ENCODE data around the gene OPA3.

The OPA3 gene

GRCh38 chr19:45598267-45599001 is 13.8 kb upstream of the OPA3 start:
- no peak for DNase-seq (ENCODE audit: low read depth)

- no peak for DNase-seq (ENCODE audit: low read depth)
Measured at GRCh38 chr19:45597425-45598111, 13.0 kb upstream of the OPA3 start.

- no peak for DNase-seq (ENCODE audit: low read depth)
Measured at GRCh38 chr19:45595814-45596213, 11.2 kb upstream of the OPA3 start.

GRCh38 chr19:45593520-45593919 is 8.9 kb upstream of the OPA3 start:
- DNase-seq (ENCODE audit: low read depth) = no peak

- no peak for DNase-seq (ENCODE audit: low read depth)
Measured at GRCh38 chr19:45592366-45592765, 7.8 kb upstream of the OPA3 start.

- DNase-seq (ENCODE audit: low read depth) = no peak
Measured at GRCh38 chr19:45591638-45592005, 7.0 kb upstream of the OPA3 start.

- no peak for DNase-seq (ENCODE audit: low read depth)
Measured at GRCh38 chr19:45591004-45591637, 6.5 kb upstream of the OPA3 start.

GRCh38 chr19:45590300-45591003 is 5.8 kb upstream of the OPA3 start:
- DNase-seq (ENCODE audit: low read depth) = no peak

GRCh38 chr19:45589768-45590167 is 5.2 kb upstream of the OPA3 start:
- no peak for DNase-seq (ENCODE audit: low read depth)

- DNase-seq (ENCODE audit: low read depth) = no peak
Measured at GRCh38 chr19:45587873-45588272, 3.3 kb upstream of the OPA3 start.

- DNase-seq (ENCODE audit: low read depth) = no peak
Measured at GRCh38 chr19:45585158-45585577, 566 bp upstream of the OPA3 start.

GRCh38 chr19:45581576-45581975 is 3.0 kb downstream of the OPA3 start:
- no peak for DNase-seq (ENCODE audit: low read depth)

GRCh38 chr19:45578861-45579260 is 5.7 kb downstream of the OPA3 start:
- no peak for DNase-seq (ENCODE audit: low read depth)

GRCh38 chr19:45577111-45577905 is 7.3 kb downstream of the OPA3 start:
- no peak for DNase-seq (ENCODE audit: low read depth)

- DNase-seq (ENCODE audit: low read depth) = no peak
Measured at GRCh38 chr19:45576682-45577081, 7.9 kb downstream of the OPA3 start.

- DNase-seq (ENCODE audit: low read depth) = no peak
Measured at GRCh38 chr19:45575216-45575615, 9.4 kb downstream of the OPA3 start.

- no peak for DNase-seq (ENCODE audit: low read depth)
Measured at GRCh38 chr19:45574526-45574925, 10.1 kb downstream of the OPA3 start.

GRCh38 chr19:45571457-45572220 is 13.0 kb downstream of the OPA3 start:
- DNase-seq (ENCODE audit: low read depth) = no peak

GRCh38 chr19:45569619-45570421 is 14.8 kb downstream of the OPA3 start:
- DNase-seq (ENCODE audit: low read depth) = peak; percentile 27

- no peak for DNase-seq (ENCODE audit: low read depth)
Measured at GRCh38 chr19:45568732-45569131, 15.9 kb downstream of the OPA3 start.
